DND-41 (cell line): ENCODE measurements around the gene RAE1.

ENCODE experiments used
- EZH2 ChIP-seq: IDR thresholded peaks from 3 replicates; pipeline ENCODE4 v1.6.1; 2012; ENCODE audit warnings: borderline replicate concordance, low read depth, mild to moderate bottlenecking, moderate library complexity, low read length, inconsistent platforms; ENCODE audit not compliant: severe bottlenecking
- TF ChIP-seq, protein P1 (sequence below): IDR thresholded peaks from 2 replicates; pipeline ENCODE4 v1.5.1; 2012; ENCODE audit warnings: borderline replicate concordance, low read length, moderate library complexity, mild to moderate bottlenecking; ENCODE audit not compliant: poor library complexity, severe bottlenecking; ENCODE audit errors: extremely low read depth

DNA sequence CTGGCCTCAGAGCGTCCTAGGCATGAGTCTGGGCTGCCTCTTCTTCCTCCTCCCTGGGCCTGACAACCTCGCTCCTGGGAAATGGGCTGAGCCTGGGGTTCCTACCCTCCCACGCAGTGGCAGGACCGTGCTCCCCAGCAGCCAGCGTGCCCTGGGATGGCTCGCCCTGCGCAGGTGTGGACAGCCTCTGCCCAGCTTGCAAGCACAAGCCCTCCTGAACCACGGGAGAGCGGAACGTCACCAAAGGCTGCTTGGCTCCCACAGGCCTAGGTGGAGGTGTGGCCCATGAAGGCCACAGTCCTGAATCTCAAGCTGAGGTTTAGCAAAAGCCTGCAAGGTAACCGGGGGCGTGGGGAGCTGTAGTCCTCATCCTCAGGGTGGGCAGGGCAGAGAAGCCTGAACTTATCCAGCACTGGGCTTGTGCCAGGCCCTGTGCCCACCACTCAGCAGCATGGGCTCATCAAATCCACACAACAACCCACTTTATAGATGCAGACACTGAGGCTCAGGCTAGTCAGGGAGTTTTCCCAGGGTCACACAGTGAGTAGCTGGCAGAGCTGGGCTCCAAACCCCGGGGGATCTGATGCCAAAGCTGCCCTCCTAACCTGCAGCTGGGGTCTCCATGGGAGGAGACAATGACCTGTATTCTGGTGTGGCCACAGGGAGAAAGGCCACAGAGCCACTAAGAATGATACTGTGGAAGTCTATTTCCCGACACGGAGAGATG is 65.4 kb downstream of the RAE1 start:
- TF ChIP-seq, protein P1, sequence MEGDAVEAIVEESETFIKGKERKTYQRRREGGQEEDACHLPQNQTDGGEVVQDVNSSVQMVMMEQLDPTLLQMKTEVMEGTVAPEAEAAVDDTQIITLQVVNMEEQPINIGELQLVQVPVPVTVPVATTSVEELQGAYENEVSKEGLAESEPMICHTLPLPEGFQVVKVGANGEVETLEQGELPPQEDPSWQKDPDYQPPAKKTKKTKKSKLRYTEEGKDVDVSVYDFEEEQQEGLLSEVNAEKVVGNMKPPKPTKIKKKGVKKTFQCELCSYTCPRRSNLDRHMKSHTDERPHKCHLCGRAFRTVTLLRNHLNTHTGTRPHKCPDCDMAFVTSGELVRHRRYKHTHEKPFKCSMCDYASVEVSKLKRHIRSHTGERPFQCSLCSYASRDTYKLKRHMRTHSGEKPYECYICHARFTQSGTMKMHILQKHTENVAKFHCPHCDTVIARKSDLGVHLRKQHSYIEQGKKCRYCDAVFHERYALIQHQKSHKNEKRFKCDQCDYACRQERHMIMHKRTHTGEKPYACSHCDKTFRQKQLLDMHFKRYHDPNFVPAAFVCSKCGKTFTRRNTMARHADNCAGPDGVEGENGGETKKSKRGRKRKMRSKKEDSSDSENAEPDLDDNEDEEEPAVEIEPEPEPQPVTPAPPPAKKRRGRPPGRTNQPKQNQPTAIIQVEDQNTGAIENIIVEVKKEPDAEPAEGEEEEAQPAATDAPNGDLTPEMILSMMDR: no peak
- no peak for TF ChIP-seq EZH2
